Measurements from ENCODE around the gene ARHGAP33.

- TF ChIP-seq POLR2A (IDR thresholded peaks at IDR 0.05) (no peak), CTCF (IDR thresholded peaks at IDR 0.05) (no peak), POLR2AphosphoS5 (IDR thresholded peaks at IDR 0.05) (no peak)
These were observed 31.2 kb downstream of the ARHGAP33 start for GRCh38 chr19:35806597-35806996.

Data from prostate gland (tissue), 2 donors.